NCI-H187 treated with DMSO at 0.1 percent for 48 hours (cell line): ENCODE results near the gene PRKG2.

Experiments used
- DNase-seq: peaks from one replicate; lab custom pipeline; 2025; lab: John Stamatoyannopoulos, UW

PRKG2 gene

GRCh38 chr4:81153714-81154323 lies 61.2 kb downstream of the PRKG2 start:
- peak; percentile 11 for DNase-seq

- no peak for DNase-seq
These were observed 61.9 kb downstream of the PRKG2 start for GRCh38 chr4:81152839-81153713.

- DNase-seq, result no peak
These were observed 65.0 kb downstream of the PRKG2 start for GRCh38 chr4:81149976-81150375.

GRCh38 chr4:81148576-81148975 lies 66.4 kb downstream of the PRKG2 start:
- DNase-seq, result no peak

- no peak for DNase-seq
These were observed 68.6 kb downstream of the PRKG2 start for GRCh38 chr4:81146466-81146865.

GRCh38 chr4:81143183-81143582 lies 71.8 kb downstream of the PRKG2 start:
- no peak for DNase-seq

GRCh38 chr4:81142744-81143143 lies 72.3 kb downstream of the PRKG2 start:
- no peak for DNase-seq

- no peak for DNase-seq
These were observed 77.1 kb downstream of the PRKG2 start for GRCh38 chr4:81137894-81138293.

- no peak for DNase-seq
These were observed 77.6 kb downstream of the PRKG2 start for GRCh38 chr4:81137446-81137845.

- DNase-seq, result no peak
These were observed 78.7 kb downstream of the PRKG2 start for GRCh38 chr4:81136161-81136905.

- no peak for DNase-seq
These were observed 79.5 kb downstream of the PRKG2 start for GRCh38 chr4:81135501-81135900.

- DNase-seq, result no peak
These were observed 83.5 kb downstream of the PRKG2 start for GRCh38 chr4:81131563-81131962.

- DNase-seq, result no peak
These were observed 84.0 kb downstream of the PRKG2 start for GRCh38 chr4:81131066-81131465.

GRCh38 chr4:81130569-81130968 lies 84.5 kb downstream of the PRKG2 start:
- no peak for DNase-seq

GRCh38 chr4:81120055-81120454 lies 95.0 kb downstream of the PRKG2 start:
- no peak for DNase-seq

- DNase-seq, result no peak
These were observed 96.9 kb downstream of the PRKG2 start for GRCh38 chr4:81118086-81118485.

- DNase-seq, result no peak
These were observed 98.5 kb downstream of the PRKG2 start for GRCh38 chr4:81116566-81116965.

- DNase-seq, result no peak
These were observed 102.0 kb downstream of the PRKG2 start for GRCh38 chr4:81113024-81113423.

GRCh38 chr4:81109356-81109755 lies 105.7 kb downstream of the PRKG2 start:
- no peak for DNase-seq

GRCh38 chr4:81106150-81106549 lies 108.9 kb downstream of the PRKG2 start:
- no peak for DNase-seq

- DNase-seq, result no peak
These were observed 112.9 kb downstream of the PRKG2 start for GRCh38 chr4:81102107-81102506.

- DNase-seq, result no peak
These were observed 118.5 kb downstream of the PRKG2 start for GRCh38 chr4:81096566-81096965.

GRCh38 chr4:81095389-81095788 lies 119.6 kb downstream of the PRKG2 start:
- DNase-seq, result no peak
